Sciatic nerve (tissue), 2 donors: ENCODE measurements around the gene CAPN13. TPM values are rescaled to one million over a fixed set of nuclear protein-coding genes. Genes with fewer than 3 reads are reported as not detected.

Experiments
- ATAC-seq: fragments of 200-7000 bp; cut with Tn5 transposase; one replicate; pipeline ENCODE4 v1.9.1; 2020; ENCODE audit warnings: mild to moderate bottlenecking, moderate library complexity
- DNase-seq: peaks from one replicate; pipeline ENCODE4 v3.0.0-alpha.2; 2020; ENCODE audit warnings: low spot score
- intact Hi-C: fragments of 100-400 bp; cut with DNase I; formaldehyde crosslinking; loops from one replicate; pipeline ENCODE4 v1.14.2; 2022
- total RNA-seq: library from RNA; stranded (reverse); fragmentation: NEBNext Ultra II Directional; extraction: Animal tissue kit (Norgen Biotek cat#: 25700); gene quantifications from one replicate; pipeline ENCODE4 v1.2.1, GENCODE V29; 2021
- donor health status: DM: no; HTN: no; CAD: no.
- donor health status: DM: no; HTN: no; CAD: no.

Gene CAPN13
- total RNA-seq, 1 donor from 2014 or later, result 0.98 TPM

DNA sequence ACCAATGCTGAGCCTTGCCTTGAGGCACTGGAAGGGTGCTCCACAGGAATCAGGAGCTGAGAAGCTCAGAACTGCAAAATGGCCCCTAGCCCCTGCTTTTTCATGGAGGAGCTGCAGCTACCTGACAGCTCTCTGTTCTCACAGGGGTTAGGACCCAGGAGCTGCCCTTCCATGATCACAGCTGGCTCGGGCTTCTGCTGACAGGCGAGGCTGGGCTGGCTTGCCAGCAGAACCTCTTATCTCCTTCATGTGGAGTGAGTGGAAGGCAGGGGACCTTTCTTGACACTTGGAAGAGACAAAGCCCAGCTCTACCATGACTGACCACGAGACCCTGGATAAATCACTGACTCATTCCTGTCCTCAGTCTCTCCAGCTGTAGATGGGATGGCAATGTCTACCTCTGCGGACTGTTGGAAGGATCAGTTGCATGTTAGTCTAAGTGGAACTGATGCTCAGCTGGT is 113.4 kb downstream of the CAPN13 start:
- ATAC-seq (no peak), DNase-seq (no peak)

DNA sequence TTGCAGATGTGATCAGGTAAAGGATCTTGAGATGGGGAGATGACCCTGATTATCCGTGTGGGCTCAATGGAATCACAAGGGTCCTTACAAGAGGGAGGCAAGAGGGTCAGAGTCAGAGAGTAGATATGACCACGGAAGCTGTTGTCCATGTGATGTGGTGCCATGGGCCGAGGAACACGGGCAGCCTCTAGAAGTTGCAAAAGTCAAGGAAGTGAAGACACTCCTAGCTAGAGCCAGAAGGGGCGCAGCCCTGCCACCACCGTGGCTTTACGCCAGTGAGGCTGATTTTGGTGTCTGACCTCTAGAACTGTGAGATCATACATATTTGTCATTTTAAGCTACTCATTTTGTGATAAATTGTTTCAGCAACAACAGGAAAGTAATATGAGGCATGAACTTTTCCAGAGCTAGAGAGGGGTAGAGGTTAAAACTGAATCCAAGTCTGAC is 114.4 kb downstream of the CAPN13 start:
- no peak for DNase-seq
- intact Hi-C loops, result no loop called here
- no peak for ATAC-seq

More for the DNA sequence above, 113.4 kb downstream of the CAPN13 start:
- intact Hi-C loops, result no loop called here

DNA sequence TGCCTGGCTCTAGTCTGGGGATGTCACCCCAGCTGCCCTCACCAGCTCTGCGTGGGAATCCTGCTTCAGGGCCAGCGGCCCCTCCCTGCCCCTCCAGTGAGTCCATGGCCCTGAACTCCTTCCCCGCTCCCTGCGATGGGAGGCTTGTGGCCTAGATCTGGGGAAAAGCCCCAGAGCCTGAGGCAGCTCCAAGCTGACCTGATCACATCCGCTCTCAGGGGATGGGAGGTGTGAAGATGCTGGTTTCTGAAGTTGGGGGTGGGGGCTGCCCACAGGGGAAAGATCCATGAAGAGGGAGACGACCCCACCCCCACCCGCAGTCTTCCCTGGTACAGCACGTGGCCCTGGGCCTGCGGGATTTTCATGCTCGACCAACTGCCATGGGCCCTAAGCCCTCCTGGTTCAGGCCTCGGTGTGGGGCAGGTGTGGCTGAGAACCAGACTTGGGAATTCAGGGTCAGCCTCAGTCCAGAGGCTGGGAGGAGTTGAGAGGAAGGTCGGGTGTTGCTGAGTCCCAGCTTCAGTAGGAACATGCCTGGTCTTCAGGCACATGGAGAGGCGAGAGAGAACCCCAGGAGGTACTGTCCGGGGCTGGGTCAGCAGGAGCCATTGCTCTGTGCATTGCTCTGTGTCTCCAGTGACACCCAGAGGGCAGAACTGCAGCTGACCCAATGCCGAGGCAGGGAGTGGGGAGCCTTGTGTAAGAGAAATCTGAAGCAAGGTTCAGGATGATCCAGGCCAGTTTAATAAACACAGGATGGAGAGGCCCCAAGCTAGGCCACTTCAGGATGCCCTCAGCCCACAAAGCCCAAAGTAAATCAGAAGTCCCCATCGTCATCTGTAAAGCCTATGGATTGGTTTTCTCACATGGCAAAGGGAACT is 115.1 kb downstream of the CAPN13 start:
- ATAC-seq, result peak; percentile 37
- DNase-seq, result no peak
- intact Hi-C loops, result no loop called here

DNA sequence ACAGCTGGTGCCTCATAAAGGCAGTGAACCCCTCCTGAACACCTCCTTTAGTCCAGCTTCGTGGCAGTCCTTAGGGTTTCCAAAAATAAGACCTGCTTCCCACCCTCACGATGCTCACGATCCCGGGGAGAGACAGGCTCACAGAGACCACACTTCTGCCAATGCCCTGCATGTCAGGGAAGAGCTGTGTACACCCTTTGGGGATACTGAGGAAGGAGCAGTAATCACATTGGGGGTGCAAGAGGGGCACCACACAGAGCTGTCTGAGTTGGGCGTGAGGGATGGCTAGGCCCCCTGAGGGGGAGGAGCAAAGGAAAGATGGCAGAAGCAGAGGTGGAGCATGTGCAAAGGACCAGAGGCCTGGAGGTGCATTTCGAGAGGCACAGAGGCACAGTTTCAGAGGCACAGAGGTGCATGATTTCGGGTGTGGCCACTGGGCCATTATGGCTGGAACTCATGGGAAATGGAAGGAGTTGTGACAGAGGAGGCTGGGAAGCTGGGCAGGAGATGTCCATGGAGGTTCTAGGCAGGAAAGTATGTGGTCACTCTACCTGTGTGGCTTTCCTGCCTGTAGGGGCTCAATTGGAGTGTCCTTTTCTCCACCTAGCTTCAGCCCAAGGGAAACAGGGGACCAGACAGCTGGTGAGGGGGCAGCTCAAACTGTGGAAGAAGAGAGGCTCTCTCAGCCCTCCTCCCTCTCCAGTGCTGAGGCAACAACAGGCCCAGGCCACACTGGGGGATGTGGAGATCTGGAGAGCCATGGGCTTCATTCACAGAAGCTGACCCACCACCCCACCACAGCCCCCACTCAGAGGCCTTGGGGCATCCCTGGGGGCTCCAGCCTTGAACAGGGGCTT is 115.9 kb downstream of the CAPN13 start:
- intact Hi-C loops, result no loop called here
- no peak for DNase-seq
- ATAC-seq, result no peak

DNA sequence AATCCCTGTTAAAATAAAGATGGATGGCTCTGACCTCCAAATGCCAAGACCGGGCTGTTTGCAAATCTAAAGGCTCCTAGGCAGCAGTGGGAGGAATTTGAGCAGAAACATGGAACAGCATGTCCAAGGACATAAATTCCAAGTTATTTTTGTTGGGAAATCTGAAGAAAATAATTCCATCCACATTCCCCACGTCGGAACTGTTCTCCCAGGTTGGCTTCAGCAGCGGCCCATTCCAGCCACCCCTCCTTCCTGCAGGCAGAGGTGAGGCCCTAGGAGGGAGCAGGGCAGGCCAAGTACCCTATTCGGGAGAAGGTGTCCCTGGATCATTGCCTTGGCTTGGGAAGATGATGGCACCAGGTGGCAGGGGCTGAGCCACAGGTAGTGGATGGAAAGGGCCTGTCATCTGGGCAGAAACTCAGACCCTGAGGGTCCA is 117.1 kb downstream of the CAPN13 start:
- no peak for DNase-seq
- ATAC-seq, result no peak
- intact Hi-C loops, result no loop called here

DNA sequence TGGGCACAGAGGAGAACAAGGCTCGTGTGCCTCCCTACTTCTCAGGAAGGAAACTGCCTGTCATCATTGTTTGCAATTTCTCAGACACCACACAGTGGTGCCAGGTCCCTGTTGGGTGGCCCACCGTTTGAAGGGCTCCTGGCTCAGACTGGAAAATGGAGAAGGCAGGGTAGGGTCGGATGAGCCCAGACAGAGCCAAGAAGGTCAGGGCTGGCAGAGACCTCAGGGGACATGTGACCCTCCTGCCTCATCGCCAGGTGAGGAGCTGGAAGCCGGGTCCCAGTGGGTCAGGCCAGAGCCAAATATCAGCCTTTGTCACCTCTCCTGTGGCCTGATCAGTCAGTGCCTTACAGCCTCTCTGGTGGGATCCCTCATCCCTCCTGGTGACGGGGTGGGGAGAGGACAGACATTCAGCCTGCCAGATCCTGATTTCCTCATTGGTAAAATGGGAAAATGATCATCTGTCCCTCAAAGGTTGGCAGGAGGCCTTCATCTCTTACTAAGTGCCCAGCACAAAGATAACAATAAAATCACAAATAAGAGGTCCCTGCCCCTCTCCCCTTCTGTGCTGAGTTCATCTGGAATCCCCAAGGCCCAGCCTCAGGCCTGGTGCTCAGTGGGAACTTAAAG is 117.6 kb downstream of the CAPN13 start:
- ATAC-seq (peak; percentile 11), DNase-seq (no peak)
- intact Hi-C loops, result no loop called here

DNA sequence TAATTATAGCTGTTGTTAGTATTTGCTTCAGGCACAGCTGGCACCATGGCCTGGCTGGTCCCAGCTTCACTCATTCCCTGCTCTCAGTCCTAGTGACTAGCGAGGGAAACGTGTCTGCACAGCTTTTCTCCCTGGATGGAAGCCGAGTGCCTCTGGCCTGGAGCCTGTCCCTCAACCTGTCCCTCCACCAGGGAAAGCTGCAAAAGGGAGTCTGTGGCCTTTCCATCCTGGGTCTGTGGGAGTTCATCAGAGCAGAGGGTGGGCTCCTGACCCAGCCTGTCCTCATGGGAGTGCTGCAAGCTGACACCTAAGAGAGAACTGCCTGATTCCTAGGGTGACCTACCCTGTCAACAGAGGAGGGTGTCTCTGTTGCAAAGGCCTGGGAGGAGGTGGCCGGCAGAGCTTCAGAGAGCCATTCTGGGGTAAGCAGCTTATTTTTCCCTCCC is 118.3 kb downstream of the CAPN13 start:
- ATAC-seq, result no peak
- intact Hi-C loops, result no loop called here
- DNase-seq, result no peak

DNA sequence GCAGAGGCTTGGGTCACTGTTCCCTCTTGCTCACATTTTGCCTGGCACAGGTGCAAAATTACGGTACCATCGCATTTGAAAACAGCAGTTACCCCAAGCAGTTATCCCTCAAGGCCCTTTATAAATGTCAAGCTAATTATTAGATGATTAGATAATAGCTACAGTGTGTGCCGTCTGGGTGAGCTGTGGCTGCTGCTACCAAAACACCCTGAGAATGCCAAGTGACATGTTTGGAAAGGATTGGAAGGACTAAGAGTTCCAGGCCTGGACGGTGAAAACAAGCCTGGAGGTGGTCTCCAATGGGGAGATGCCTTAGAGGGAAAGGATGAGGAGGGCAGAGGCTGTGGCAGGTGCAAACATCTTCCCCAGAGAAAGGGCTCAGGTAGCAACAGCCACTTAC is 120.6 kb downstream of the CAPN13 start:
- DNase-seq, result no peak
- intact Hi-C loops, result no loop called here

DNA sequence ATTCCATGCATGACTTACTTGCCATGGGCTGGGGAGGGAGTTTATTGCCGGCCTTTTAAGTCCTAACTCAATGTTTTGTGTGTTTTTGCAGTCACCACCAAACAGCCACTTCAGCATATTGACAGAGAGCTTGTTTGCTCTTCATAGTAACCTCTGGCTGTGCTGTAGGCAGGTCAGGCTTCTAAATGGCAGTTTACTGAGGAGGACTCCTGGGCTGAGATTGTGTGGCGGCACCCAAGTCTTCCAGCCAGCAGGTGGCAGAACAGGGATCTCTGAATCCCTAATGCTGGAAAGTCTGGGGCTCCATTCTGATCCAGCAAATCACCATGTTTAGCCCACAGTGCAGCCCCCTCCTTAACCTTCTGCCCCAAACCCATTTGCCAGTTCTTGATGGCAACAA is 121.2 kb downstream of the CAPN13 start:
- no peak for DNase-seq
- ATAC-seq, result no peak
- intact Hi-C loops, result no loop called here

More for the DNA sequence above, 120.6 kb downstream of the CAPN13 start:
- no peak for ATAC-seq

DNA sequence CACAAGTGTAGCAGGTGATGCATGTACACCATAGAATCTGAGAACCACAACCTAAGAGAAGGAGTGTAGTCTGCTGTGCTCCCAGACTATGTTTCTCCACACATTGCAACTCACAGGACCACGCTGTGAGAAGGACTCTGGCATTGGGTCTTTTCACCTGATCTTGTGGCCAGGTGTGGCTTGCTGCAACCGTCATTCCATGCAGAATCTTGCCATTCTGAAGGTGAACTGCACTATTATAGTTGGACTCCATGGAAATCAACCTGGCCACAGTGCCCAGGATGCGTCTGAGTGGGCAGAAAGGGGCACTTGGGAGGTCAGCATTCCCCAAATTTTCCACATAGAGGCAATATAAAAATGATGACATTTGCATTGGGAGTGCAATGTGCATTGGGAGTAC is 122.2 kb downstream of the CAPN13 start:
- ATAC-seq (no peak), DNase-seq (no peak)
- intact Hi-C loops, result no loop called here

DNA sequence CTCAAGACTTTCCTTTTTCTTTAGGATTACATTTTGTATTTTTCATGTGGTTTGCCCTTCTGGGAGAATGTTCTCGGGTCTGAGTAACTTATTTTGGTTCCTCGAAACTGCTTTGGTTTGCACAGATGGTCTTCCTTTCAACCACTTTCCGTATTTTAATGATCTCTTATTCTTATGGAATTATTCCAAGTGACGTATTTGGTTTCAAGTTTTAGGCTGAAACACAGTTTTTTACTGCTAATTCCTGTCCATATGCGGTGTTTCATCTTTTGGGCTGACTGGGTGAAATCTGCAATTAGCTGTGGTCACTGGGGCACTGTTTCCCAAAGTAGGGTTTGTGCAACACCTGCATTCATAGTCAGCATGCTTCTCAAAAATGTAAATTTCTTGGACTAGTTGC is 122.7 kb downstream of the CAPN13 start:
- DNase-seq (no peak), ATAC-seq (no peak)
- intact Hi-C loops, result no loop called here

DNA sequence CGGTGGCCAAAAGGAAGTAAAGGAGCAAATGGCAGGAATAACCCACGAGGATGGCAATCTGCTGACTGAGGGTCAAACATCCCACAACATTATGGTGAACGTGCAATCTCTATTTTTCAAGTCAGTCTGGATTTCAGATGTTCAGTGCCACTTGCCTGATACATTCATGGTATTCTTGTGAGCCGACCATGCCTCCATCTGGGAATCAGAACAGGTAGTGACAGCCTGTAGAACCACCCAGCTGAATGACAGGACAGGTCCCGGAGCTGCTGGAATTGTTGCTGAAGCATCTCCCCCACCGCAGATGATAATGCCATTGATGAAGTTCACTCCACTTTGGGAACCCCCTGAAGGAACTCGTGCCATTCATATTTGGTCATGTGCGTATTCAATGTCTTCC is 123.2 kb downstream of the CAPN13 start:
- DNase-seq (no peak), ATAC-seq (no peak)
- intact Hi-C loops, result no loop called here

DNA sequence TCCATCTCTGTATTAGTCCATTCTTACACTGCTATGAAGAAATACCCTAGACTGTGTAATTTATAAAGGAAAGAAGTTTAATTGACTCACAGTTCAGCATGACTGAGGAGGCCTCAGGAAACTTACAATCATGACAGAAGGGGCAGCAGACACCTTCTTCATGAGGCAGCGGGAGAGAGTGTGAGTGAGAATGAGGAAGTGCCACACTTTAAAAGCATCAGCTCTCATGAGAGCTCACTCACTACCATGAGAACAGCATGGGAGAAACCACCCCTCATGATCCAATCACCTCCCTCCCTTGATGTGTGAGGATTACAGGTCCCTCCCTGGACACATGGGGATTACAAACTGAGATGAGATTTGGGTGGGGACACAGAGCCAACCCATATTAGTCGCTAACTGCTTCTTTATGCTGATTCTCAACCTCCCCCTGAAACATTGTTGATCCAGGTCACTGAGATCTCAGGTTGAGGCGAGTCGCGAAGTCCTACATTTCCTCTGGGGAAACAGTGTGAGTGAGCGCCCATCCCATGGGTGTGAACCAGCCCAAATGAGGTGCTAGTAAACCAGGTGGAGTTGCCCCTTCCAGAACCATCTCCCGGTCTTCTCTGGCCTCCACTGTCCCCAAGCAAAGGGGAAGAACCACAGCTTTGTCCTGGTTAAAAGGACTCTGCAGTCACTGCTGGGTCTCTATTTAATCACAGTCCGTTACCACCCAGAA is 123.8 kb downstream of the CAPN13 start:
- intact Hi-C loops, result no loop called here
- DNase-seq (no peak), ATAC-seq (no peak)

DNA sequence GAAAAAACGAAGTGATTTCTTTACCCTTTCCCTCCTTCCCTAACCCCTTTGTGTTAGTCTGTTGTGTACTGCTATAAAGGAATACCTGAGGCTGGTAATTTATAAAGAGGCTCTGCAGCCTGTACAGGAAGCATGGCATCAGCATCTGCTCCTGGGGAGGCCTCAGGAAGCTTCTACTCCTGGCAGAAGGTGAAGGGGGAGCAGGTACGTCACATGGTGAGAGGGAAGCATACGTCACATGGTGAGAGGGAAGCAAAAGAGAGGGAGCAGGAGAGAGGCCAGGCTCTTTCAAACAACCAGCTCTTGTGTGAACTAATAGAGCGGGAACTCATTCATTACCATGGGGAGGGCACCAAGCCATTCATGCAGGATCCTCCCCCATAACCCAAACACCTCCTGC is 126.2 kb downstream of the CAPN13 start:
- no peak for ATAC-seq
- intact Hi-C loops, result no loop called here
- no peak for DNase-seq

DNA sequence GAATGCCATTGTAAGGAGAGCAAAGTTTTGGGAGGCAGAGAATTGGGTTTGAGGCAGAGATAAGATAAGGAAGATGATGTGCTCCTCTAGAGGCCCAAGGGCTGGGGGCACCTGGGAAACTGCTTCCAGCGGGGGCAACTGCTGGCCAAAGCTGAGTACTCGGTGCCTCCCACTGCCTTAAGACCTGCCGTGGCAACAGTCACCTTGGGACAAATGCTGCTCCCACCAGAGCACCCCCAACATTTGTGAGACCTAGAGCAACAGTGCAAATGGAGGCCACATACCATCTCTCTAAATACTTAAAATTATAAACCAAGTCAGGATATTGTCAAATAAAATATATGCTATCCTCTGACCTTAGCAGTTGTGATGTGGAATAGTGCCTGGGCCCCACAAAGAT is 127.1 kb downstream of the CAPN13 start:
- DNase-seq, result no peak
- intact Hi-C loops, result no loop called here
- no peak for ATAC-seq

DNA sequence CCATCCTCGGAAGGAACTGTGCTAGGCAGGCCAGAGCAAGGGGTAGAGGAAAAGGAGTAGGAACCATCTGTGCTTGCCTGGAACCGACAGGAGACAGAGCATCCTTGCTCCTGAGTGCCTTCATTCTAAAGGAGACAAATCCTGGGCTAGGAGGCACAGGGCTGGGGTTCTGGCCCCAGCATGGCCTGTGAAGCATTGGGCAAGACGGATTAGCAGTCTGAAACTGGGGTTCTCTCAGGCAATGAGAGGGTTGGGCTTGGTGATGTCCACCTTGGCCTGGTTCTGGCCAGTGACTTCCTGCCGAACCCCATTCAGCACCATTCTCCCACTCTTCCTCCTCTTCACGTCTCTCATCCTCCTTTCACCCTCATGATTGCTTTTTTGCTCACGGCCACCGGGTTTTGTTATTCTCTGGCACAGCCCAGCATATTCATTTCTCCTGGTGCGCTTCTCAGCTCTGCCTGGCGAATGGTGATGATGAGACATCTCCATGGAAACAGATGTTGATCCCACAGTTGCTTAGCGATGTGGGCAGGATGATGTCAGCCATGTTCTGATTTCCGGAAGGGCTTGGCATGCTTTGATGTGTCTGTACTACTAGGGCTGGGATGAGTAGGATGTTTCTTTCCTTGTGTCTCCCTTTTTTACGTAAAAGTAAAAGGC is 127.7 kb downstream of the CAPN13 start:
- DNase-seq (no peak), ATAC-seq (no peak)
- intact Hi-C loops, result no loop called here

DNA sequence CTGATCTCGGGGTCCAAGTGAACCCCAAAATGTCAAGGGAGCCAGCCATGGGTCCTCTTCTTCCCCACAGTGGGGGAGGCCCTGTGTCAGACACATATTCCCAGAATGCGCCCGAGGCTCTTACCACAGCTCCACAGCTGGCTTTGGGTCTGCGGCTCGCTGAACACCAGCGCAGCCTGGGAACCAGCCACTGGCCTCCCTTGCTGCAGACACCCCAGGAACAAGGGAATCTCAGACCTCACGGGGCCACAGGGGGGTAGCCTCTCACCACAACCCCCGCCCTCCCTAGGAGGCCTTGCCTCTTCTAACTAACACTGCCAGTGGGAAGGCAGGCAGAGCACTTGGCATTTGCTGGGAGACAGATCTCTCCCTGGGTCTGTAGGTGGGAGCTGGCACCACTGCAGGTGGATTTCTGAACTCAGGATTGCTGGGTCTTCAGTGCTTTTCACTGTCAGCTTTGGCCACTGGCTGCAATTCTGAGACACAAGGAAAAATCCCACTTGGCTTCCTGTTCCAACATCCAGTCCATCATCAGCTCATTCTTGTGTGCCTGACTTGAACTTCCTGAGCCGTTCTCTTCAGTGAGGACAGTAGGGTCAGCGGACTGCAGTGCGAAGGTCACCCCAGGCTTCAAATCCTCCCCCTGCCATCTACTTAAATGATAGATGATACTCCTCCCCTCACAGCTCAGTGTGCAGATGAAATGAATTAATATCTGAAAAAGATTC is 128.7 kb downstream of the CAPN13 start:
- DNase-seq, result no peak
- no peak for ATAC-seq
- intact Hi-C loops, result no loop called here
